GM23338 (cell line): ENCODE data around the gene PXK. TPM values are rescaled to one million over a fixed set of nuclear protein-coding genes. Genes with fewer than 3 reads are reported as not detected.

ENCODE experiments used
- ATAC-seq: fragments of 200-7000 bp; cut with Tn5 transposase; 3 replicates; pipeline ENCODE4 v1.9.1; 2020
- DNase-seq: peaks from one replicate; pipeline ENCODE4 v3.0.0-alpha.2; 2015; ENCODE audit warnings: low spot score
- H2AFZ ChIP-seq: fragments of 200-600 bp; sonication (generic); 2 replicates; pipeline ENCODE4 v1.8.0; 2016; ENCODE audit warnings: antibody characterized with exemption, mild to moderate bottlenecking, moderate library complexity
- H3F3A ChIP-seq: fragments of 200-600 bp; sonication (generic); replicated peaks from 2 replicates; pipeline ENCODE4 v1.8.0; 2017; ENCODE audit warnings: antibody characterized with exemption, mixed run types, low read depth
- H3K27ac ChIP-seq: fragments of 200-600 bp; sonication (generic); 2 replicates; pipeline ENCODE4 v1.6.1; 2016; ENCODE audit warnings: low read depth
- H3K27me3 ChIP-seq: fragments of 200-600 bp; sonication (generic); 2 replicates; pipeline ENCODE4 v1.8.0; 2016; ENCODE audit warnings: mild to moderate bottlenecking, mixed run types, moderate library complexity; ENCODE audit not compliant: insufficient read depth
- H3K36me3 ChIP-seq: fragments of 200-600 bp; sonication (generic); 2 replicates; pipeline ENCODE4 v1.8.0; 2016; ENCODE audit warnings: mild to moderate bottlenecking; ENCODE audit not compliant: insufficient read depth
- H3K4me1 ChIP-seq: fragments of 200-600 bp; sonication (generic); 2 replicates; pipeline ENCODE4 v1.8.0; 2016; ENCODE audit warnings: mild to moderate bottlenecking, moderate library complexity; ENCODE audit not compliant: insufficient read depth
- H3K4me2 ChIP-seq: fragments of 200-600 bp; sonication (generic); 2 replicates; pipeline ENCODE4 v1.7.1; 2017; ENCODE audit warnings: mixed run types
- H3K4me3 ChIP-seq: fragments of 200-600 bp; sonication (generic); 2 replicates; pipeline ENCODE4 v1.6.1; 2016; ENCODE audit warnings: mixed run types
- H3K79me2 ChIP-seq: fragments of 200-600 bp; sonication (generic); replicated peaks from 2 replicates; pipeline ENCODE4 v1.8.0; 2017; ENCODE audit warnings: mild to moderate bottlenecking; ENCODE audit not compliant: insufficient read depth
- H3K9me2 ChIP-seq: fragments of 200-600 bp; sonication (generic); 2 replicates; pipeline ENCODE4 v1.8.0; 2017; ENCODE audit not compliant: insufficient read depth
- H4K20me1 ChIP-seq: fragments of 200-600 bp; sonication (generic); replicated peaks from 2 replicates; pipeline ENCODE4 v1.8.0; 2017; ENCODE audit warnings: mild to moderate bottlenecking; ENCODE audit not compliant: insufficient read depth
- H3K27ac Mint-ChIP-seq: 2 replicates; pipeline ENCODE4 v1.8.0; 2020; ENCODE audit warnings: inconsistent platforms, mild to moderate bottlenecking, moderate library complexity, mixed read lengths
- H3K27me3 Mint-ChIP-seq: 3 replicates; pipeline ENCODE4 v1.8.0; 2022; ENCODE audit warnings: low read depth, mild to moderate bottlenecking, moderate library complexity, mixed read lengths, inconsistent platforms; ENCODE audit not compliant: insufficient read depth, poor library complexity
- H3K36me3 Mint-ChIP-seq: 3 replicates; pipeline ENCODE4 v1.8.0; 2021; ENCODE audit warnings: low read depth, mild to moderate bottlenecking, inconsistent platforms, moderate library complexity, mixed read lengths
- H3K4me1 Mint-ChIP-seq: 3 replicates; pipeline ENCODE4 v1.8.0; 2020; ENCODE audit warnings: mild to moderate bottlenecking, inconsistent platforms, mixed read lengths
- H3K4me3 Mint-ChIP-seq: 3 replicates; pipeline ENCODE4 v1.8.0; 2021; ENCODE audit warnings: moderate library complexity, mild to moderate bottlenecking, inconsistent platforms, mixed read lengths
- H3K9me3 Mint-ChIP-seq: 3 replicates; pipeline ENCODE4 v1.8.0; 2020; ENCODE audit warnings: moderate library complexity, mild to moderate bottlenecking, inconsistent platforms, mixed read lengths
- JUNB ChIP-seq: IDR thresholded peaks from one replicate; pipeline ENCODE4 v1.6.1; 2016; ENCODE audit warnings: antibody characterized with exemption; ENCODE audit not compliant: unreplicated experiment
- REST ChIP-seq: IDR thresholded peaks from one replicate; pipeline ENCODE4 v1.6.1; 2018; ENCODE audit warnings: antibody characterized with exemption; ENCODE audit not compliant: unreplicated experiment
- STAT1 ChIP-seq: IDR thresholded peaks from one replicate; pipeline ENCODE4 v1.6.1; 2016; ENCODE audit warnings: antibody characterized with exemption; ENCODE audit not compliant: unreplicated experiment
- ZNF114 ChIP-seq: fragments of 250-450 bp; sonication (Bioruptor Pico); IDR thresholded peaks from 2 replicates; pipeline ENCODE4 v1.5.0; 2020; ENCODE audit warnings: mild to moderate bottlenecking, moderate library complexity
- ZNF331 ChIP-seq: fragments of 250-450 bp; sonication (Bioruptor Pico); IDR thresholded peaks from 2 replicates; pipeline ENCODE4 v1.5.0; 2020; ENCODE audit warnings: low read depth, mild to moderate bottlenecking, moderate library complexity
- polyA plus RNA-seq: library from polyadenylated mRNA; unstranded; fragments of >200 nt; fragmentation: Nextera tagmentation; extraction: Ambion mirVana; gene quantifications from 2 replicates; pipeline ENCODE4 v1.2.1, GENCODE V29; 2016
- total RNA-seq: library from RNA; depleted of rRNA; stranded (reverse); fragments of >200 nt; shearing (Covaris generic); gene quantifications from 2 replicates; pipeline ENCODE4 v1.2.3, GENCODE V29; 2014
- TF ChIP-seq, protein P1 (sequence below), 2 experiments: fragments of 200-600 bp in 1 of 2; sonication (generic) in 1 of 2; conservative IDR thresholded peaks; 2 replicates each; pipeline versions ENCODE4 v1.5.1 to v1.6.1; 2016 to 2017; ENCODE audit warnings: antibody characterized with exemption in 2 of 2, low read depth in 2 of 2, mild to moderate bottlenecking in 2 of 2, moderate library complexity in 1 of 2
- TF ChIP-seq, protein P2 (sequence below): IDR thresholded peaks from 2 replicates; pipeline ENCODE4 v1.6.1; 2016; ENCODE audit warnings: antibody characterized with exemption

The PXK gene
- total and polyA plus RNA-seq, 2 experiments from 2014 or later, result 6.4 to 6.5 TPM

DNA sequence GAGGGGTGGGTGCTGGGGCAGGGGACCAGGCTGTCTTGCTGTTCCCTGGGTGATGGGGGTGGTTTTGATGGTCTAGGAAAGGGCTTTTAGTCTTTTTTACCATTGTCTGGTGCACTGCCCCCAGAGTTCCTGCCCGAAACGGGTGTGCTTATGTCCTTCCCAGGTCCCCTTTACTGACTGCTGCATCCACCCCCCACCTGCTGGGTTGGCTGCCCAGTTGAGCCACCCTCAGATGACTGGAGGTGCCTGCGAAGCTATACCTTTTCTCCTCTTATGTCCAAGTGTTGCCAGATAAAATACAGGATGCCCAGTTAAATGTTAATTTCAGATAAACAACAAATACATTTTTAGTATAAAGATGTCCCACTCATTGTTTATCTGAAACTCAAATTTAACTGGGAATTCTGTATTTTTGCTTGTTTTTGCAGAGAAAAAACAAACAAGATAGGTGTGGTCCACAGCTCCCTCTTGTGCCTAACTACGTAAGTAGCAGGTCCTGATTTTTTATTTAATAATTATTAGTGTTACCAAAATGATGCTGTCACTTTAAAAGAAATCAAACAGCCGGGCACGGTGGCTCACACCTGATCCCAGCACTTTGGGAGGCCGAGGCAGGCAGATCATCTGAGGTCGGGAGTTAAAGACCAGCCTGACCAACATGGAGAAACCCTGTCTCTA lies 32.7 kb upstream of the PXK start:
- H3K4me3 Mint-ChIP-seq, result no peak overlapping the region

GRCh38 chr3:58305882-58306711 lies 26.6 kb upstream of the PXK start, which contains the start of the genes HTD2 and RPP14:
Gene HTD2 (plus strand): TSS chr3:58306520. CDS start chr3:58317614, 11,094 bp downstream.
Gene RPP14 (plus strand): TSS chr3:58306245. CDS start chr3:58310330, 4,085 bp downstream.
- Histone ChIP-seq H3K9me2 (no peaks in the 10 kb centered on the region), H3K27ac (peak within 1 kb of the TSS; percentile 93), H3K4me3 (peak within 1 kb of the TSS; percentile 100), H2AFZ (0 out of 2 replicates have a peak within 1 kb of the TSS, but pooled peaks have one; percentile 86), H3K4me2 (peak within 1 kb of the TSS; percentile 99), H3F3A (peaks cover 3% of the 10 kb centered on the region; the same call in 1 of the 2 replicates), H3K27me3 (0 out of 2 replicates have a peak, but pooled peaks cover 3% of the 10 kb centered on the region), H3K79me2 (peaks cover 48% of the 10 kb centered on the region), H4K20me1 (peaks cover 29% of the 10 kb centered on the region), H3K36me3 (peaks cover 13% of the 10 kb centered on the region), H3K4me1 (peaks cover 7% of the 10 kb centered on the region; the same call in 1 of the 2 replicates)
- ATAC-seq (peak; percentile 93), DNase-seq (peak; percentile 99)
- peaks cover 22% of the 10 kb centered on the region for H3K27me3 Mint-ChIP-seq
- H3K9me3 Mint-ChIP-seq, result no peaks in the 10 kb centered on the region
- peak within 1 kb of the TSS; percentile 99 for H3K27ac Mint-ChIP-seq
- H3K36me3 Mint-ChIP-seq, result peaks cover 24% of the 10 kb centered on the region
- peak within 1 kb of the TSS; percentile 97 for H3K4me3 Mint-ChIP-seq
- H3K4me1 Mint-ChIP-seq, result peaks cover 12% of the 10 kb centered on the region; the same call in 2 of the 3 replicates
- TF ChIP-seq JUNB (no peak), ZNF114 (CRISPR knock-in tag) (no peak), REST (no peak), ZNF331 (CRISPR knock-in tag) (no peak)
- TF ChIP-seq, protein P1, sequence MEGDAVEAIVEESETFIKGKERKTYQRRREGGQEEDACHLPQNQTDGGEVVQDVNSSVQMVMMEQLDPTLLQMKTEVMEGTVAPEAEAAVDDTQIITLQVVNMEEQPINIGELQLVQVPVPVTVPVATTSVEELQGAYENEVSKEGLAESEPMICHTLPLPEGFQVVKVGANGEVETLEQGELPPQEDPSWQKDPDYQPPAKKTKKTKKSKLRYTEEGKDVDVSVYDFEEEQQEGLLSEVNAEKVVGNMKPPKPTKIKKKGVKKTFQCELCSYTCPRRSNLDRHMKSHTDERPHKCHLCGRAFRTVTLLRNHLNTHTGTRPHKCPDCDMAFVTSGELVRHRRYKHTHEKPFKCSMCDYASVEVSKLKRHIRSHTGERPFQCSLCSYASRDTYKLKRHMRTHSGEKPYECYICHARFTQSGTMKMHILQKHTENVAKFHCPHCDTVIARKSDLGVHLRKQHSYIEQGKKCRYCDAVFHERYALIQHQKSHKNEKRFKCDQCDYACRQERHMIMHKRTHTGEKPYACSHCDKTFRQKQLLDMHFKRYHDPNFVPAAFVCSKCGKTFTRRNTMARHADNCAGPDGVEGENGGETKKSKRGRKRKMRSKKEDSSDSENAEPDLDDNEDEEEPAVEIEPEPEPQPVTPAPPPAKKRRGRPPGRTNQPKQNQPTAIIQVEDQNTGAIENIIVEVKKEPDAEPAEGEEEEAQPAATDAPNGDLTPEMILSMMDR (conservative IDR thresholded peaks at IDR 0.05; ENCODE audit: low read depth in 2 of 2), result peak; percentile 93 to 97

More for the DNA sequence above, 32.7 kb upstream of the PXK start:
- Mint-ChIP-seq H3K4me1 (peaks cover 7% of the 10 kb centered on the region), H3K27ac (no peak overlapping the region), H3K36me3 (no peaks in the 10 kb centered on the region), H3K9me3 (no peaks in the 10 kb centered on the region), H3K27me3 (peaks cover 7% of the 10 kb centered on the region)
- 0 out of 2 replicates have a peak, but pooled peaks cover 3% of the 10 kb centered on the region for H3K27me3 ChIP-seq
- no peaks in the 10 kb centered on the region for H3K79me2 ChIP-seq
- no peaks in the 10 kb centered on the region for H3F3A ChIP-seq
- ATAC-seq, result peak; percentile 67
- 0 out of 2 replicates have a peak, but pooled peaks cover 3% of the 10 kb centered on the region for H3K4me1 ChIP-seq
- no peak for TF ChIP-seq STAT1
- TF ChIP-seq, protein P1 (conservative IDR thresholded peaks at IDR 0.05; ENCODE audit: low read depth in 2 of 2), result peak; percentile 56 to 83
- TF ChIP-seq, protein P2, sequence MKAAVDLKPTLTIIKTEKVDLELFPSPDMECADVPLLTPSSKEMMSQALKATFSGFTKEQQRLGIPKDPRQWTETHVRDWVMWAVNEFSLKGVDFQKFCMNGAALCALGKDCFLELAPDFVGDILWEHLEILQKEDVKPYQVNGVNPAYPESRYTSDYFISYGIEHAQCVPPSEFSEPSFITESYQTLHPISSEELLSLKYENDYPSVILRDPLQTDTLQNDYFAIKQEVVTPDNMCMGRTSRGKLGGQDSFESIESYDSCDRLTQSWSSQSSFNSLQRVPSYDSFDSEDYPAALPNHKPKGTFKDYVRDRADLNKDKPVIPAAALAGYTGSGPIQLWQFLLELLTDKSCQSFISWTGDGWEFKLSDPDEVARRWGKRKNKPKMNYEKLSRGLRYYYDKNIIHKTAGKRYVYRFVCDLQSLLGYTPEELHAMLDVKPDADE, result no peak
- no peak overlapping the region for H3K27ac ChIP-seq
- peak; percentile 63 for DNase-seq
- no peaks in the 10 kb centered on the region for H3K9me2 ChIP-seq
- no peaks in the 10 kb centered on the region for H3K36me3 ChIP-seq
- no peaks in the 10 kb centered on the region for H4K20me1 ChIP-seq
- H3K4me2 ChIP-seq, result no peak overlapping the region
- H3K4me3 ChIP-seq, result no peak overlapping the region
- H2AFZ ChIP-seq, result 0 out of 2 replicates have a peak overlapping the region, but pooled peaks have one; percentile 23
